ENCODE measurements around the gene DRAP1.

DRAP1 gene

GRCh38 chr11:65903715-65904114 is 15.5 kb upstream of the DRAP1 start:
- DNase-seq (ENCODE audit: low read depth), result no peak

- no peak for DNase-seq (ENCODE audit: low read depth)
Measured at GRCh38 chr11:65906602-65907001, 12.6 kb upstream of the DRAP1 start.

- no peak for DNase-seq (ENCODE audit: low read depth)
Measured at GRCh38 chr11:65907878-65908277, 11.3 kb upstream of the DRAP1 start.

GRCh38 chr11:65911682-65912568 is 7.3 kb upstream of the DRAP1 start:
- peak; percentile 69 for DNase-seq (ENCODE audit: low read depth)

- peak; percentile 53 for DNase-seq (ENCODE audit: low read depth)
Measured at GRCh38 chr11:65912845-65913244, 6.4 kb upstream of the DRAP1 start.

- DNase-seq (ENCODE audit: low read depth), result no peak
Measured at GRCh38 chr11:65915101-65915820, 4.0 kb upstream of the DRAP1 start.

GRCh38 chr11:65915821-65916251 is 3.4 kb upstream of the DRAP1 start:
- peak; percentile 95 for DNase-seq (ENCODE audit: low read depth)

- DNase-seq (ENCODE audit: low read depth), result no peak
Measured at GRCh38 chr11:65916391-65916790, 2.8 kb upstream of the DRAP1 start.

- no peak for DNase-seq (ENCODE audit: low read depth)
Measured at GRCh38 chr11:65917077-65917433, 2.2 kb upstream of the DRAP1 start.

GRCh38 chr11:65917434-65918210 is 1.6 kb upstream of the DRAP1 start:
- DNase-seq (ENCODE audit: low read depth), result no peak

- no peak for DNase-seq (ENCODE audit: low read depth)
Measured at GRCh38 chr11:65918211-65919140, 750 bp upstream of the DRAP1 start, which contains the start of gene C11orf68. Gene C11orf68 (minus strand): TSS chr11:65919062. CDS start chr11:65919031, 31 bp downstream.

GRCh38 chr11:65919573-65920371 is 546 bp downstream of the DRAP1 start:
- no peak for DNase-seq (ENCODE audit: low read depth)

GRCh38 chr11:65920372-65920802 is 1.2 kb downstream of the DRAP1 start:
- no peak for DNase-seq (ENCODE audit: low read depth)

- DNase-seq (ENCODE audit: low read depth), result no peak
Measured at GRCh38 chr11:65921033-65921555, 1.9 kb downstream of the DRAP1 start.

- DNase-seq (ENCODE audit: low read depth), result no peak
Measured at GRCh38 chr11:65921876-65922275, 2.6 kb downstream of the DRAP1 start.

- no peak for DNase-seq (ENCODE audit: low read depth)
Measured at GRCh38 chr11:65922565-65922964, 3.3 kb downstream of the DRAP1 start.

- no peak for DNase-seq (ENCODE audit: low read depth)
Measured at GRCh38 chr11:65925397-65925796, 6.2 kb downstream of the DRAP1 start.

- DNase-seq (ENCODE audit: low read depth), result no peak
Measured at GRCh38 chr11:65927904-65928397, 8.7 kb downstream of the DRAP1 start.

- DNase-seq (ENCODE audit: low read depth), result no peak
Measured at GRCh38 chr11:65928667-65929066, 9.4 kb downstream of the DRAP1 start.
